Stimulated activated CD8-positive, alpha-beta memory T cell treated with anti-CD3 and anti-CD28 coated beads, Interleukin-2, amount 100 ng/mL, for 48 hours (primary cell): ENCODE data around the gene GALR2.
"Not testable (repeated sequence)": the region's sequence is repeated elsewhere in the genome, so short reads cannot be mapped to it uniquely, and the experiment has no call there.

Source experiments
- DNase-seq, 2 donors: peaks; one replicate each; pipeline ENCODE4 v3.0.0-alpha.2; 2020; ENCODE audit warnings: low read depth in 2 of 2

Gene GALR2, protein sequence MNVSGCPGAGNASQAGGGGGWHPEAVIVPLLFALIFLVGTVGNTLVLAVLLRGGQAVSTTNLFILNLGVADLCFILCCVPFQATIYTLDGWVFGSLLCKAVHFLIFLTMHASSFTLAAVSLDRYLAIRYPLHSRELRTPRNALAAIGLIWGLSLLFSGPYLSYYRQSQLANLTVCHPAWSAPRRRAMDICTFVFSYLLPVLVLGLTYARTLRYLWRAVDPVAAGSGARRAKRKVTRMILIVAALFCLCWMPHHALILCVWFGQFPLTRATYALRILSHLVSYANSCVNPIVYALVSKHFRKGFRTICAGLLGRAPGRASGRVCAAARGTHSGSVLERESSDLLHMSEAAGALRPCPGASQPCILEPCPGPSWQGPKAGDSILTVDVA

DNA sequence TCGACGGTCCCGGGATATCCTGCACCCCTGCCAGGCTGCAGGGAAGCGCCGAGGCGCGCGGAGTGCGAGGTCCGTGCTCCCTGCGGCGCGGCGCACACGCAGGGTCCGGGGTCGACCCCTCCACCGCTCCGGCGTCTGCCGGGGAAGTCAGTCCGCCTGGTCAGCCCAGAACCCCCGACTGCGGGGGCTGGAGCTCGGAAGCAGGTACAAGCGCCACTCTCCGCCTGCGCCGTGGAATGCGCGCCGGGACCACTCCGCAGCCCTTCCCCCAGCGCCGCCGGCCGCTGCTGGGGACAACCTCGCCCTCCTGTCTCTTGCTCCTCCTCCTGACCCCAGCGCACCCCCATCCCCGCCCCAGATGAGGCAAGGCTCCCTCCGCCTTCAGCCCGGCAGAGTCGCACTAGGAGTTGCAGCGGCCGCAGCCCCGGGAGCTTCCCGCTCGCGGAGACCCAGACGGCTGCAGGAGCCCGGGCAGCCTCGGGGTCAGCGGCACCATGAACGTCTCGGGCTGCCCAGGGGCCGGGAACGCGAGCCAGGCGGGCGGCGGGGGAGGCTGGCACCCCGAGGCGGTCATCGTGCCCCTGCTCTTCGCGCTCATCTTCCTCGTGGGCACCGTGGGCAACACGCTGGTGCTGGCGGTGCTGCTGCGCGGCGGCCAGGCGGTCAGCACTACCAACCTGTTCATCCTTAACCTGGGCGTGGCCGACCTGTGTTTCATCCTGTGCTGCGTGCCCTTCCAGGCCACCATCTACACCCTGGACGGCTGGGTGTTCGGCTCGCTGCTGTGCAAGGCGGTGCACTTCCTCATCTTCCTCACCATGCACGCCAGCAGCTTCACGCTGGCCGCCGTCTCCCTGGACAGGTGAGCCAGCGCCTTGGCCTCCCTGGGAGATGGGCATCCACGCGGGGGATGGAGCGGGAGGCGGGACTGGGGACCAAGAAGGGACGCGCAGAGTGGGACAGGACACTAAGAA, at the start of gene GALR2:
Gene GALR2 (plus strand): TSS at position 392 of the 974 bp plus-strand sequence. CDS start 103 bp downstream, at position 495.
- DNase-seq = no peak

GRCh38 chr17:76025294-76025693, 49.3 kb upstream of the GALR2 start:
- DNase-seq = no peak

- DNase-seq = no peak
These were observed 47.8 kb upstream of the GALR2 start for GRCh38 chr17:76026714-76027158.

DNA sequence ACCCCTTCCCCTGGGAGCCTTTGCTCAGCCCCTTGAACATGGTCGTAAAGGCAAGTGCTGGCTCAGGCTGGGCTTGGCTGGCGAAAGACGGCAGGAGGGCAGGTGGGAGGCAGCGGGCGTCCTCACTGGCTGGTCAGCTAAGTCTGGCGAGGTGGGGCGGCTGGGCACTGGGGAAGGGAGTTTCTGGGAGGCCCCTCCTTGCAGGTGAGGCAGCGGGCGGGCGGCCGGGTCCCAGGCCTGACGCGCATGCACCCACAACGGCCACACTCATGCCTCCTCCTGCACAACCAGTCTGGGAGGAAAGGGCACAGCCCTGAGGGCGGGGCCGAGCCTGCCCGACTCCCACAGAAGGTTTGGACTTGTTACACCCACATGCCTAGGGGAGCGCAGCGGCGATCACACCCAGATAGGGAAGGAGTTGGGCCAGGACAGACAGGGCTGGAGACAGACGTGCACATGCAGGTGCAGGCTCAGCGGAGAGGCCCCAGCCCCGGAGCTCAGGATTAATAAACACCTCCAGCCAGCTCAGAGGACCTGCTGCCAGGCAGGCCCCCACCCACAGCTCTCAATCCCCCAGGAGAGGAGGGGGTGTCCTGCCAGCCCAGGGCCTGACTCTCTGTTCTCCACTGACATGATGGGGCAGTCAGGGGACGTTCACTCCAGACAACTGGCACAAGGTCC, 47.3 kb upstream of the GALR2 start, which contains the start of gene EVPL:
Gene EVPL (minus strand): TSS at position 148 of the 681 bp plus-strand sequence. CDS start 108 bp downstream, at position 40.
- DNase-seq = no peak

DNA sequence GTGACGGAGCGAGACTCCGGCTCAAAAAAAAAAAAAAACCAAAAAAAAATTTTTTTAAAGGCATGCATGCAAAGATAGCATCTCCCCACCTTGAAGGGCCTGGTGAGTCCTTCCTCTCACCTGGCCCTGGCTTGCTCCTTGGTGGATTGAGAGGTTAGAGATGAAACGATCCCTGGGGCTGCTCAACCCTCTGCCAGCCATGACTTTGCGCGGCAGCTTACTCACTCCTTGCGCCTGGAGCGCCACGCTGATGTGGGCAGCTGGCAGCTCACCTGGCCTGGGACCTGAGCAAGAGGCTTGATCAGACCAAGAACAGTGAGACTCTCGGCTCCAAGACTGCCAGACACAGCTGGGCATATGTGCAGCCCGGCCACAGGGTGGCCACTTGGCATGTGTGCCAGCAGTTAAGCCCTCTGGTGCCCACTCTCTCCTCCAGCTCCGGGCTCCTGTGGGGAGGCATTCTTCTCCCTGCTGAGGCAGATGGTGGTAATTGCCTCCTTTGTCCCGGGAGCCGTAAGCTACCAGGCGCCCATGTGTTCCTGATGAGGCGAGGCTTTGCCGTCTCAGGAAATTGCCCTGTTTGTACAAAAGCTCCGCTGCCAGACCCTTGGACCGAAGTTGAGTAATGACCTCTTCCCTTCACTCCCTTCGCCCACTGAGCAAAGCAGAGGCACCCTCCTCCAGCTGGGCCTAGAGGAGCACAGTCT, 42.4 kb upstream of the GALR2 start:
- no peak for DNase-seq

DNA sequence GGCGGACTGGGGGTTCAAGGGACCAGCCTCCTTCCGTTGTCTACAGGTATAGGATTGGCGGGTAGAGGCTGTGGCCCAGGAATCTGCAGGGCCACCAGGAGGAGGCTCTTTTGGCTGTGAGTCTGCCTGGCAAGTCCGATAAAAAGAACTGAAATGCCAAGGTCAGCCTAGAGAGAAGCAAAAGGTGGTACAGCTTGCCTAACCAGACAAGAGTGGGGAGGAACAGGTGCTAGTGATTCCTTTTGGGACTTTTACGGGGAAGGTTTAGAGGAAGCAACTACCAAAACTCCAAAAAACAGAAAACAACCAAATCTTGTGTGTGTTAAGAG, 41.8 kb upstream of the GALR2 start:
- no peak for DNase-seq

DNA sequence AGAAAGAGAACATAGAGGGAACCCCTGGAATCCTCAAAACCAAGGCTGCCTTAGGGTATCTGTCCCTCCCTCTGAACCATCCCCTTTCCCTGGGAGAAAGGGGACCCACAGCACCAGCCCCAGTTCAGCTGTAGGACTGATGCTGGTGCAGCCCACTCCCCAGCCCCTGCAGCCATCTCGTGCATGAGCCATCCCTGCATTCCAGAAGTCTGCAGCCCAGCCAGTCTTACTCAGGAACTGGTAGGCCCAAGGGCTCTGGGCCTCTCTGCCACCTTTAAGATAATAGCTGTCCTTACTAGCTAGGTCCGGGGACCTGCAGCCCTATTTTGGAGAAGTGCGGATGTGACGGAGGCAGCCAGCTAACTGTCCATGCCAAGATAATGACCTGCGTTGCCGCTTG, 41.4 kb upstream of the GALR2 start:
- DNase-seq = no peak

GRCh38 chr17:76034428-76035350, 39.9 kb upstream of the GALR2 start:
- no peak for DNase-seq

DNA sequence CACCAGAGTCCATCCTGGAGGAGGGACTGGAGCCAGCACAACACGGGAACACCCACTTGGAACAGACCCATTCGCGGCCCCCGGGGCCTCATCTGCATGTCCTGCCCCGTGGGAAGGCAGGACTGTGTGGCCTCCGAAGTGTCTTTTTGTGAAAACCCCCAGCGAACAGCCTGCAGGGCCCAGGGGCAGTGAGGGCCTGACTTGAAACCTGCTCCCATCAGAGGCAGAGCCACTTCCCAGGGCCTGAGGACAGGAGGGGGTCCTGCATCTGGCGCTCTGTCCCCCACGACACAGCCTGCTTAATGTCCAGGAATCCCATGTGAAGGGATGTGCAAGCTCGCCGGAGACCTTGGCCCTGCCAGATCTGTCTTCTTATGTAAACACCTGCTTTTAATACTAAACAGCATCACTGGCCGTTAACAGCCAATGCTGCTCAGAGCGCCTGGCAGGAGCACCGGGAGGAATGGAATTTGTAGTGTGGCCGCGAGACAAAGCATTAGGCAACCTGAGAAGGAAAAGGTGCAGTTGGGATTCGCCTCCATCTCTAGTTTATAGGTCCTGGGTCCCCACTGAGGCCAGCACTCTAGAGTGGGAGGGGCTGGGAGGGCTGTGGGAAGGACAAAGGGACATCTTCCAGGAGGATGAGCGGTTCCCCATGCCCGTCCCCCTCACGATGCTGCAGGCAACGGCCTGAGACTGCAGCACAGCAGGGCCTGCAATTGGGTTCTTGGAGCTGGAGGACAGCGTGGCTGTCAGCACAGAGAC, 37.9 kb upstream of the GALR2 start:
- DNase-seq = no peak

DNA sequence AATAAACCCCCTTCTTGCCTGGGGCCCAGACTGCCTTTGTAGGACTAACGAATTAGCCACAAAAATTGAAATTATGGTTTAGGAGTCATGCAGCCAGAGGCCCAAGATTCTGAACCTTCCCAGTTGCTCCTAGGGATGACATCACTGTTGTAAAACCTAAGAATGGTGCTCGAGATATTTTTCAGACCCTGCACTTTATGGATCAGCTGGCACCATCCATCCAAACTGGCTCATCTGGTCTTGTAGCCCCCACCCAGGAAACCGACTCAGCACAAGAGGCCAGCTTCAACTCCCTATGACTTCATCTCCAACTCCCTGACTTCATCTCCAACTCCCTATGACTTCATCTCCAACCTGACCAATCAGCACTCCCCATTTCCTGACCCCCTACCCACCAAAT, 36.5 kb upstream of the GALR2 start:
- DNase-seq = no peak

- no peak for DNase-seq
These were observed 35.5 kb upstream of the GALR2 start for GRCh38 chr17:76039121-76039520.

DNA sequence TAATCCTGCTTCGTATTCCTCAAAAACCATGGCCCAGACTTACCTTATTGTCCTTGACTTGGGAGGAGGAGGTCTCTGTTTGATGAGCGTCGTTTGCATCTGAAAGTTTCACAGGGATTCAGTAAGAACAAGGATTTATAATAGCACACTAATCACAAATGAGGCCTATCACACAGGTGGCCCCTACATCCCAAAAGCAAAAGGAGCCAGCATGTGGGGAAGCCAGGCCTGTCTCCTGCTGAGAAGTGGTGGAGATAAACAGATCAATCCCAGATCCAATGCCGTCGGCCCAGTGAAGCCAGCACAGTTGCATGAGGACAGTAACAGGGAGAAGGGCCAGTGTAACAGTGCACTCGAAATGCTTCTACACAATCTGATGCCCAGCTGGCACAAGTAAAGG, 34.2 kb upstream of the GALR2 start:
- DNase-seq = no peak

- not testable (repeated sequence) for DNase-seq
These were observed 31.7 kb upstream of the GALR2 start for GRCh38 chr17:76042868-76043267.

- DNase-seq = not testable (repeated sequence)
These were observed 30.0 kb upstream of the GALR2 start for GRCh38 chr17:76044475-76045007.

DNA sequence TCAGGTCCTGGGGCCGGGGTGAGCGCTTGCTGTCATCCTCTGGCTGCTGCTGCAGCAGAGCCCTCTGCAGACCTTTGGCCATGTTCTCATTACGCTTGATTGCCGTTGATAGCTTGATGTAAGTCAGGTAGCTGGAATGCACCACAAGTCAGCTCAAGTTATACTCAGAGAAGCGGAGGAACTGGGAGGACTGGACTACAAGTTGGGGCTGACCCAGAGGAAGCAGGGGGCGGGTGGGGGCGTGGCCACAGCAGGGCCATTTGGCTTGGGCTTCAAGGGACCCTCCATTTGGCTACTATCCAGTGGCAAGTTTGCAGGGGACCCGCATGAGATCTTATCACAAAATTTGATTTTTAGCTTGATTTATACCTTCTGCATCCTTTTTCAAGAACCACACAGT, 28.5 kb upstream of the GALR2 start:
- DNase-seq = no peak

- no peak for DNase-seq
These were observed 26.5 kb upstream of the GALR2 start for GRCh38 chr17:76048025-76048605.

DNA sequence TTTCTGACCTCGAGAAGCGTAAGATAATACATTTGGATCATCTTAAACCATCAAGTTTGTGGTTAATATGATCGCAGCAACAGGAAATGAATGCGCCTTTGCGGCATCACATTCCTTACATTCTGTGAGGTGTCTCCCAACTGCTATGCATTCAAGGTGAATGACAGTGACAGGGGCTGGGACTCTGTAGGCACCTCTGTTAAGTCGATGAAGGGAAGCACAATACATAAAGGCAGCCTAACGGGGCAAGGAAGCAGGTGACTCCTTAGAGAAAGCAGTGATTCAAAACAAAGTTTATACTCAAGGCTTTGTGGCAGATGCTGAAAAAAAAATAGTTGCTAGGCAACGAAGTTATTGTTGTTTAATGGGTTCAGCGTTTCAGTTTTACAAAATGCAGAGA, 25.9 kb upstream of the GALR2 start:
- DNase-seq = no peak

- DNase-seq = no peak
These were observed 25.3 kb upstream of the GALR2 start for GRCh38 chr17:76049239-76049638.
